ENCODE data around the gene JAZF1. TPM values are rescaled to one million over a fixed set of nuclear protein-coding genes. Genes with fewer than 3 reads are reported as not detected.
"Not testable (repeated sequence)": the region's sequence is repeated elsewhere in the genome, so short reads cannot be mapped to it uniquely, and the experiment has no call there.

The JAZF1 gene
- total and polyA plus RNA-seq, 3 donors from 2014 or later: 38.5 to 51.0 (median 46.4) TPM

GRCh38 chr7:27895551-27895950 lies 285.0 kb downstream of the JAZF1 start:
- H3K4me1 ChIP-seq: peaks cover 7% of the 10 kb centered on the region
- H3K36me3 ChIP-seq (ENCODE audit: low read depth, missing control alignments): no peaks in the 10 kb centered on the region
- intact Hi-C loops (cut with DNase I; ENCODE audit: low total_unique reads): no loop called here
- H3K27me3 ChIP-seq: no peaks in the 10 kb centered on the region
- DNase-seq: no peak
- H3K9me3 ChIP-seq: no peaks in the 10 kb centered on the region
- TF ChIP-seq POLR2A (IDR thresholded peaks at IDR 0.05) (no peak), CTCF (IDR thresholded peaks at IDR 0.05) (no peak)
- H3K4me3 ChIP-seq: no peak overlapping the region
- no peak overlapping the region for H3K27ac ChIP-seq

GRCh38 chr7:27890205-27890849 lies 290.3 kb downstream of the JAZF1 start:
- no peak overlapping the region for H3K27ac ChIP-seq
- WGBS, 2 donors: 67 to 71% methylated on average over 1 of the region's 1 CpG
- no peaks in the 10 kb centered on the region for H3K36me3 ChIP-seq (ENCODE audit: low read depth, missing control alignments)
- no peaks in the 10 kb centered on the region for H3K9me3 ChIP-seq
- H3K27me3 ChIP-seq: no peaks in the 10 kb centered on the region
- intact Hi-C loops (cut with DNase I; ENCODE audit: low total_unique reads): no loop called here
- TF ChIP-seq POLR2A (IDR thresholded peaks at IDR 0.05): no peak
- no peak for TF ChIP-seq CTCF (IDR thresholded peaks at IDR 0.05)
- H3K4me3 ChIP-seq: no peak overlapping the region
- H3K4me1 ChIP-seq: no peaks in the 10 kb centered on the region
- no peak for DNase-seq

GRCh38 chr7:27889800-27890199 lies 290.8 kb downstream of the JAZF1 start:
- Histone ChIP-seq H3K27me3 (no peaks in the 10 kb centered on the region), H3K4me3 (no peak overlapping the region), H3K36me3 (ENCODE audit: low read depth, missing control alignments) (no peaks in the 10 kb centered on the region), H3K4me1 (no peaks in the 10 kb centered on the region), H3K9me3 (no peaks in the 10 kb centered on the region), H3K27ac (no peak overlapping the region)
- intact Hi-C loops (cut with DNase I; ENCODE audit: low total_unique reads): no loop called here
- no peak for TF ChIP-seq POLR2A (IDR thresholded peaks at IDR 0.05)
- TF ChIP-seq CTCF (IDR thresholded peaks at IDR 0.05): no peak
- 88% methylated on average over 3 of the region's 3 CpGs for WGBS, 2 donors
- DNase-seq: no peak

GRCh38 chr7:27888736-27889135 lies 291.9 kb downstream of the JAZF1 start:
- Histone ChIP-seq H3K36me3 (ENCODE audit: low read depth, missing control alignments) (no peaks in the 10 kb centered on the region), H3K4me1 (no peaks in the 10 kb centered on the region), H3K27me3 (no peaks in the 10 kb centered on the region), H3K9me3 (no peaks in the 10 kb centered on the region), H3K4me3 (no peak overlapping the region), H3K27ac (no peak overlapping the region)
- no peak for TF ChIP-seq POLR2A (IDR thresholded peaks at IDR 0.05)
- TF ChIP-seq CTCF (IDR thresholded peaks at IDR 0.05): no peak
- DNase-seq: no peak
- intact Hi-C loops (cut with DNase I; ENCODE audit: low total_unique reads): no loop called here
- WGBS, 2 donors: 79 to 84% methylated on average over 5 of the region's 5 CpGs

- intact Hi-C loops (cut with DNase I; ENCODE audit: low total_unique reads); DNase-seq; H3K27me3 ChIP-seq; H3K4me3 ChIP-seq; H3K9me3 ChIP-seq; H3K27ac ChIP-seq; H3K4me1 ChIP-seq; H3K36me3 ChIP-seq (ENCODE audit: low read depth, missing control alignments): not testable (repeated sequence)
- 89 to 94% methylated on average over 3 of the region's 3 CpGs for WGBS, 2 donors
Measured at GRCh38 chr7:27886710-27887109, 293.9 kb downstream of the JAZF1 start.

Data from testis (tissue), 3 donors.